Left ventricle myocardium inferior (tissue), 1 donor: ENCODE results near the gene PKP4. TPM values are rescaled to one million over a fixed set of nuclear protein-coding genes. Genes with fewer than 3 reads are reported as not detected.

Source experiments
- DNase-seq: peaks from one replicate; pipeline ENCODE4 v3.0.0-alpha.2; 2020
- H3K27ac ChIP-seq: fragments of 200-600 bp; replicated peaks from 2 replicates; pipeline ENCODE4 v1.8.0; 2021
- H3K27me3 ChIP-seq: fragments of 200-600 bp; 2 replicates; pipeline ENCODE4 v1.8.0; 2021; ENCODE audit warnings: low read depth
- H3K36me3 ChIP-seq: fragments of 200-600 bp; 2 replicates; pipeline ENCODE4 v1.8.0; 2021
- H3K4me1 ChIP-seq: fragments of 200-600 bp; 2 replicates; pipeline ENCODE4 v1.8.0; 2021
- H3K4me3 ChIP-seq: fragments of 200-600 bp; 2 replicates; pipeline ENCODE4 v1.8.0; 2021; ENCODE audit warnings: mild to moderate bottlenecking, moderate library complexity
- H3K9me3 ChIP-seq: fragments of 200-600 bp; replicated peaks from 2 replicates; pipeline ENCODE4 v1.8.0; 2021
- CTCF ChIP-seq: fragments of 200-600 bp; IDR thresholded peaks from 2 replicates; pipeline ENCODE4 v1.8.0; 2021; ENCODE audit warnings: antibody characterized with exemption, mild to moderate bottlenecking, borderline replicate concordance
- intact Hi-C: fragments of 100-400 bp; cut with micrococcal nuclease; formaldehyde crosslinking; loops from one replicate; pipeline ENCODE4 v1.11.0; 2022
- total RNA-seq: library from RNA; stranded (reverse); fragmentation: NEBNext Ultra II Directional; extraction: Animal tissue kit (Norgen Biotek cat#: 25700); gene quantifications from one replicate; pipeline ENCODE4 v1.2.1, GENCODE V29; 2021
- donor health status: DM: no; HTN: yes; CAD: no; lungs with severe emphysema.

Gene PKP4
- total RNA-seq, 1 donor from 2014 or later, result 47.6 TPM

GRCh38 chr2:158685646-158686045 lies 228.9 kb downstream of the PKP4 start:
- intact Hi-C loops, result no loop called here
- Histone ChIP-seq H3K4me1 (peaks cover 14% of the 10 kb centered on the region), H3K36me3 (peaks cover 16% of the 10 kb centered on the region), H3K27me3 (no peaks in the 10 kb centered on the region), H3K4me3 (no peak overlapping the region), H3K9me3 (no peaks in the 10 kb centered on the region), H3K27ac (peak overlapping the region; percentile 15)
- TF ChIP-seq CTCF, result no peak
- DNase-seq, result no peak

- Histone ChIP-seq H3K4me1 (peaks cover 14% of the 10 kb centered on the region), H3K27ac (peak overlapping the region; percentile 15), H3K27me3 (no peaks in the 10 kb centered on the region), H3K9me3 (no peaks in the 10 kb centered on the region), H3K36me3 (peaks cover 10% of the 10 kb centered on the region), H3K4me3 (no peak overlapping the region)
- DNase-seq, result peak; percentile 31
- TF ChIP-seq CTCF, result no peak
- intact Hi-C loops, result no loop called here
Observed at GRCh38 chr2:158686210-158686691, 229.5 kb downstream of the PKP4 start.

GRCh38 chr2:158687315-158687714 lies 230.6 kb downstream of the PKP4 start:
- Histone ChIP-seq H3K27ac (no peak overlapping the region), H3K27me3 (no peaks in the 10 kb centered on the region), H3K9me3 (no peaks in the 10 kb centered on the region), H3K4me1 (peaks cover 14% of the 10 kb centered on the region), H3K4me3 (no peak overlapping the region), H3K36me3 (peaks cover 1% of the 10 kb centered on the region)
- no peak for TF ChIP-seq CTCF
- intact Hi-C loops, result no loop called here
- DNase-seq, result no peak

- TF ChIP-seq CTCF, result no peak
- H3K9me3 ChIP-seq, result no peaks in the 10 kb centered on the region
- intact Hi-C loops, result no loop called here
Observed at GRCh38 chr2:158688721-158689120, 232.0 kb downstream of the PKP4 start.

GRCh38 chr2:158689391-158689790 lies 232.6 kb downstream of the PKP4 start:
- peaks cover 14% of the 10 kb centered on the region for H3K4me1 ChIP-seq
- H3K9me3 ChIP-seq, result no peaks in the 10 kb centered on the region
- H3K4me3 ChIP-seq, result no peak overlapping the region
- no peaks in the 10 kb centered on the region for H3K27me3 ChIP-seq
- H3K36me3 ChIP-seq, result no peaks in the 10 kb centered on the region
- TF ChIP-seq CTCF, result no peak
- no peak overlapping the region for H3K27ac ChIP-seq
- DNase-seq, result no peak
- intact Hi-C loops, result no loop called here

More at GRCh38 chr2:158688721-158689120, 232.0 kb downstream of the PKP4 start:
- no peak for DNase-seq
- no peaks in the 10 kb centered on the region for H3K36me3 ChIP-seq
- H3K27me3 ChIP-seq, result no peaks in the 10 kb centered on the region
- no peak overlapping the region for H3K4me3 ChIP-seq
- H3K27ac ChIP-seq, result no peak overlapping the region
- peaks cover 14% of the 10 kb centered on the region for H3K4me1 ChIP-seq
